SK-N-MC (cell line): ENCODE results near the gene STIMATE.

Experiments
- DNase-seq: peaks from one replicate; pipeline ENCODE4 v3.0.0-alpha.2; 2011; ENCODE audit warnings: low read depth, low spot score
- H3K27ac ChIP-seq: fragments of 200-600 bp; sonication (generic); 2 replicates; pipeline ENCODE4 v1.5.1; 2016; ENCODE audit warnings: mixed run types
- H3K36me3 ChIP-seq: fragments of 200-600 bp; sonication (generic); 2 replicates; pipeline ENCODE4 v1.6.1; 2017; ENCODE audit warnings: antibody characterized with exemption, low read length, mixed read lengths; ENCODE audit not compliant: insufficient read depth
- H3K4me3 ChIP-seq: fragments of 200-600 bp; sonication (generic); 2 replicates; pipeline ENCODE4 v1.5.1; 2016
- H3K9ac ChIP-seq: fragments of 200-600 bp; sonication (generic); 2 replicates; pipeline ENCODE4 v1.8.0; 2017; ENCODE audit warnings: mixed run types, mixed read lengths; ENCODE audit not compliant: insufficient read length
- H3K9me3 ChIP-seq: fragments of 200-600 bp; sonication (generic); 2 replicates; pipeline ENCODE4 v1.6.1; 2017; ENCODE audit warnings: low read depth, mild to moderate bottlenecking, antibody characterized with exemption, low read length, moderate library complexity, mixed read lengths
- EZH2 ChIP-seq: fragments of 200-600 bp; sonication (generic); IDR thresholded peaks from one replicate; pipeline ENCODE4 v1.6.1; 2017; ENCODE audit warnings: antibody characterized with exemption
- FOXP2 ChIP-seq: optimal IDR thresholded peaks from 2 replicates; pipeline ENCODE3; 2011; ENCODE audit warnings: mild to moderate bottlenecking, moderate library complexity; ENCODE audit not compliant: insufficient read depth; ENCODE audit errors: extremely low read length, control extremely low read depth
- POLR2AphosphoS5 ChIP-seq: IDR thresholded peaks from 2 replicates; pipeline ENCODE4 v1.6.1; 2012; ENCODE audit warnings: mild to moderate bottlenecking, low read depth, low read length, borderline replicate concordance

Gene STIMATE

GRCh38 chr3:52793702-52794611, 103.4 kb downstream of the STIMATE start:
- no peak overlapping the region for H3K9ac ChIP-seq
- DNase-seq: no peak
- H3K27ac ChIP-seq: no peak overlapping the region
- no peaks in the 10 kb centered on the region for H3K9me3 ChIP-seq
- H3K36me3 ChIP-seq: no peaks in the 10 kb centered on the region
- no peak for TF ChIP-seq FOXP2
- TF ChIP-seq EZH2: no peak
- TF ChIP-seq POLR2AphosphoS5: no peak
- H3K4me3 ChIP-seq: no peak overlapping the region

DNA sequence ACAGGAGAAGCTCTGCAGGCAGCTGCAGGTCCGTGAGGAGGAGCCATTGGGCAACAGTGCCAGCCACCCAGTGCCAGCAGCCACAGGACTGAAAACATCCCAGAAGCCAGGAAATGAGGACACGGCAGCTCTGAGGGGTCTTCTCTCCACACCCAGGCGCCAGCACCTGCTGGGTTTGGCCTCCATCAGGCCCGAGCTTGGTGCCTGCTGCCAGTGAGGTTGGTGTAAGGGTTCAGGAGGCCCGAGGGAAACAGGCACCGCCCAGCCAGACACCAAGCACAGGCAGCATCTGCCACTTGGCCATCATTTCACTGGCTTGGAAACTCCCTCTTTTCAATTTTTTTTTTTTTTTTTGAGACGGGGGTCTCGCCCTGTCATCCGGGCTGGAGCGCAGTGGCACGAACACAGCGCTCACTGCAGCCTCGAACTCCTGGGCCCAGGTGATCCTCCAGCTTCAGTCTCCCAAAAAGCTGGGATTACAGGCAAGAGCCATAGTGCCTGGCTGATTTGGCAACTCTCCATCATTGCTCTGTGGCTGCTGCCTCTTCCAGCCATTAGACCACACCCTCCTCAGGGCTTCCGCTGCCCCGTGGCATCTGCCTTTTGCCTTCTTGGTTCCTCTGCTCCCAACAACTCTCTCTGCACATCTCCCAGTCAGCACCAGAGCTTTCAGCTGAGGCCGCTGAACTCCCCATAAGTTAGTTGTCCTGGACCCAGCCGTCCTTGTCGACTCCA, 104.2 kb downstream of the STIMATE start:
- H3K4me3 ChIP-seq: no peak overlapping the region
- no peak overlapping the region for H3K27ac ChIP-seq
- DNase-seq: no peak
- H3K36me3 ChIP-seq: no peaks in the 10 kb centered on the region
- TF ChIP-seq POLR2AphosphoS5 (no peak), FOXP2 (no peak), EZH2 (no peak)
- H3K9ac ChIP-seq: no peak overlapping the region
- no peaks in the 10 kb centered on the region for H3K9me3 ChIP-seq

DNA sequence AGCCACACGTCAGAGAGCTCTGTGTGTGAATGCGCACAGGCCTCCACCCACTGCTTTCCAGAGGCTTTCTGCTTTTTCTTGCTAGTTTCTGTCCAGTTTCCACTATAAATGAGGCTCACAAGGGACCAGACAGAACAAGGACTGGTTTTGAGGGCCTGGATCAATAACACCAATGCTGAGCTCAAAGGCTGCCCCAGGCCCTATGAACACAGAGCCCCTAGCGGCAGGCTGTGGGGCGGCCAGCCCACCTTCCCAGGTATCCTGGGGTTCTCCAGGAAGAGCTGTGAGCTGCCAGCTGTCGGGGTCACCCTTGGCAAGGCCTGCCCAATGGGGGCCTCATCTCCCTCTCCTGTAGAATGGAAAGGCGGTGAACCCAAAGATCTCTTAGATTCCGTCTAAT, 104.9 kb downstream of the STIMATE start:
- H3K9me3 ChIP-seq: no peaks in the 10 kb centered on the region
- no peak overlapping the region for H3K27ac ChIP-seq
- DNase-seq: no peak
- TF ChIP-seq EZH2 (no peak), FOXP2 (no peak), POLR2AphosphoS5 (no peak)
- H3K4me3 ChIP-seq: no peak overlapping the region
- no peak overlapping the region for H3K9ac ChIP-seq
- no peaks in the 10 kb centered on the region for H3K36me3 ChIP-seq

DNA sequence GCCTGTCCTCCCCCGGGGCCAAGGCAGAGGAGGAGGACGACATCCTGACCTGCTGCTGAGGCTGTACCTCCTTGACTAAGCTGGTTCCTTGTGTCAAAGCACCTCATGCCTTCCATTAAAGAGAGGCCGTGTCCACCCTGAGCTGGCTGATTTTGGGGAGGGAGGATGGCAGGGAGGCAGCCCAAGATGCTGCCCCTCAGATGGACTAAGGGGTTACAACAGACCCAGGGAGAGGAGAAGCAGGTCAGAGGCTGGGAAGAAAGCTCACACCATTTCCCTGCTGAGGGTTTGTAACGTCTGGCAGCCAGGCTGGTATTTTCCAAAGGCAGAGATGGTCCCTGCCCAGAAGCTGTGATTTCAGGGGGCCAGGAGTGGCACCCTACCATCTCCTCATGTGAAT, 105.4 kb downstream of the STIMATE start:
- H3K27ac ChIP-seq: no peak overlapping the region
- H3K36me3 ChIP-seq: no peaks in the 10 kb centered on the region
- H3K9ac ChIP-seq: no peak overlapping the region
- H3K4me3 ChIP-seq: no peak overlapping the region
- DNase-seq: no peak
- H3K9me3 ChIP-seq: no peaks in the 10 kb centered on the region
- TF ChIP-seq FOXP2 (no peak), EZH2 (no peak), POLR2AphosphoS5 (no peak)

DNA sequence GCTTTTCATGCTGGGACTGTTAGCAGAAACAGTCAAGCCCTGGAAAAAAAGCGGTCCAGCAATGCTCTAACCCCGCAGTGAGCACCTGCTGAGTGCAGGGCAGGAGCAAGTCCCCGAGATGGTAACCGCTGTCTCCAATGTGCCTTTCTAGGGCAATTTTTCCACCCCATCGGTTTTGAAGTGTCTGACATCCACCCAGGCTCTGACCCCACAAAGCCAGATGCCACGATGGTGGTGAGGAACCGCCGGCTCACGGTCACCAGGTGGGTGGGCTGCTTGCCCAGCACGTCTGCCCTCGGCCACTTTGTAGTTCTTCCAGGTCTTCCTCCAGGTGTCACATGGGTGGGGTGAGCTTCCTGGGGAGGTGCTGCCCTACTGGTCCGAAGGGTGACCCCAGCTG, 106.0 kb downstream of the STIMATE start:
- no peaks in the 10 kb centered on the region for H3K9me3 ChIP-seq
- no peak overlapping the region for H3K4me3 ChIP-seq
- no peak overlapping the region for H3K27ac ChIP-seq
- H3K9ac ChIP-seq: no peak overlapping the region
- DNase-seq: no peak
- no peak for TF ChIP-seq EZH2
- H3K36me3 ChIP-seq: no peaks in the 10 kb centered on the region

DNA sequence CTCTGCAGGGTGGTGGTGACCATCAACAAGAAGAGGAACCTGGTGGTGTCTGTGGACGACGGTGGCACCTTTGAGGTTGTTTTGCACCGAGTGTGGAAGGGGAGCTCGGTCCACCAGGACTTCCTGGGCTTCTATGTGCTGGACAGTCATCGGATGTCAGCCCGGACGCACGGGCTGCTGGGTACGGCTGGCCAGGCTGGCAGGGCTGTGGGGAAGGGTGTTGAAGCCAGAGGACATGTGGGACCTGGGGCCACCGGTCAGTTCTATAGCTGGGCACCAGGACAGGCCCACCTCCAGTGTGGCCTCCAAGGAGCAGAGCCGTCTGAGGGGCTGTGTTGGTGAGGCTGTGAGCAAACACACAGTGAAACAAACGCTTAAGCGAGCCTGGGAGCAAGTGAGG, 106.6 kb downstream of the STIMATE start:
- H3K9me3 ChIP-seq: no peaks in the 10 kb centered on the region
- H3K4me3 ChIP-seq: no peak overlapping the region
- H3K9ac ChIP-seq: no peak overlapping the region
- no peak for DNase-seq
- no peaks in the 10 kb centered on the region for H3K36me3 ChIP-seq
- no peak overlapping the region for H3K27ac ChIP-seq
- TF ChIP-seq POLR2AphosphoS5 (no peak), EZH2 (no peak), FOXP2 (no peak)

GRCh38 chr3:52790337-52790736, 107.0 kb downstream of the STIMATE start:
- Histone ChIP-seq H3K4me3 (no peak overlapping the region), H3K27ac (no peak overlapping the region), H3K9me3 (no peaks in the 10 kb centered on the region), H3K36me3 (no peaks in the 10 kb centered on the region), H3K9ac (no peak overlapping the region)
- DNase-seq: no peak
- TF ChIP-seq EZH2 (no peak), POLR2AphosphoS5 (no peak), FOXP2 (no peak)

- no peaks in the 10 kb centered on the region for H3K9me3 ChIP-seq
- no peak for DNase-seq
- H3K27ac ChIP-seq: no peak overlapping the region
- no peak for TF ChIP-seq FOXP2
- TF ChIP-seq EZH2: no peak
- no peak for TF ChIP-seq POLR2AphosphoS5
- no peak overlapping the region for H3K9ac ChIP-seq
- no peaks in the 10 kb centered on the region for H3K36me3 ChIP-seq
- no peak overlapping the region for H3K4me3 ChIP-seq
Observed at GRCh38 chr3:52789746-52790040, 107.7 kb downstream of the STIMATE start.
